ENCODE data around the gene PRDX3.

Gene PRDX3

DNA sequence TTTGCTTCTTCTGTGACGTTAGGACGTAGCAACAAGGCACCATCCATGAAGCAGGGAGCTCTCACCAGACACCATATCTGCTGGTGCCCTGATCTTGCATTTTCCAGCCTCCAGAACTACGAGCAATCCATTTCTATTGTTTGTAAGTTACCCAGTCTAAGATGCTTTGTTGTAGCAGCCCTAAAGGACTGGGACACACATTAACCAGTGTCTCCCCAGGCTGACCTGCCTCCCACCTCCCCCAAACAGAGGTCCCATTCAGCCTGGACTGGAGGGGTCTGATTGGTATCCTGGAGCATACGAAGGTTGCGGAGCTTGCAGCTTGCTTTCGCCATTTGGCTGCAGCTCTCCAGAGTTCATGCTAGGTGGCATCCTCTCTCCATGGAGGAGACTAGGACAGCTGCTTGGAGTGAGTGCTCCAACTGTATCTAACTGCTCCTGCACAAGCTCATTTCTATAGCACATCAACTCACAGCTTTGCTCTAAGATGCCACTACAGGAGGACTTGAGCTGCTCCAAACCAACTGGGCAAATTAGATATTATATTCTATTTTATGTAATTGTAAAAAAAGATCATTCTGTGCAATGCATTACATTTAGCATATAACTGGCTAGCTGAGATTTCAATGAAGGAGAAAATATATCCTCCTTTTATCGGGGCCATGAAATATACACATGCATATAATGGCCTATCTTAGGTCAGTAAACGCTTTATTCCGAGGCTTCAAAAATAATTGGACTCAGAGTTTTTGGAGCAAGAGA lies 20.8 kb upstream of the PRDX3 start:
- no peaks in the 10 kb centered on the region for H3K9me3 ChIP-seq (replicated peaks in 1 of 2; ENCODE audit: control insufficient read depth in 2 of 2, insufficient read depth in 1 of 2, low read depth in 1 of 2, low read length in 2 of 2)
- H3K4ac ChIP-seq (ENCODE audit: low read length): no peak overlapping the region
- H3K4me2 ChIP-seq (ENCODE audit: insufficient read depth, low read length, poor library complexity, severe bottlenecking): no peak overlapping the region
- H2AFZ ChIP-seq (ENCODE audit: low read length): peak overlapping the region; percentile 70
- no peak overlapping the region for H2BK15ac ChIP-seq (ENCODE audit: low read length)
- H3K79me1 ChIP-seq (ENCODE audit: low read depth, low read length): no peaks in the 10 kb centered on the region
- WGBS, 2 donors (ENCODE audit: extremely low coverage in 2 of 2, insufficient read length in 2 of 2, insufficient replicate concordance in 1 of 2): no CpG with 5 or more reads among the region's 9 CpGs
- H3K14ac ChIP-seq (ENCODE audit: low read length): no peak overlapping the region
- no peak overlapping the region for H4K8ac ChIP-seq (ENCODE audit: low read depth, low read length)
- H3K27ac ChIP-seq (replicated peaks; ENCODE audit: low read length): no peak overlapping the region
- no peak for DNase-seq (ENCODE audit: low spot score)
- no peak overlapping the region for H2AK5ac ChIP-seq (ENCODE audit: low read depth, low read length)
- no peak overlapping the region for H2BK120ac ChIP-seq (ENCODE audit: low read depth, low read length)
- H4K91ac ChIP-seq (ENCODE audit: low read depth, low read length, poor library complexity): no peak overlapping the region
- no peak overlapping the region for H2BK12ac ChIP-seq (ENCODE audit: low read length)
- H3K18ac ChIP-seq (ENCODE audit: low read length): no peak overlapping the region
- peaks cover 0 to 6% (median 0%) of the 10 kb centered on the region in 3 experiments for H3K27me3 ChIP-seq (ENCODE audit: control insufficient read depth in 3 of 3, insufficient read depth in 3 of 3, low read depth in 1 of 3, low read length in 3 of 3)
- H3K9ac ChIP-seq (ENCODE audit: low read depth, low read length, poor library complexity): no peak overlapping the region
- H2BK5ac ChIP-seq (ENCODE audit: low read length): no peak overlapping the region
- no peak overlapping the region for H3K4me3 ChIP-seq (ENCODE audit: low read length in 2 of 2)
- H3K4me1 ChIP-seq (ENCODE audit: control insufficient read depth in 2 of 2, insufficient read depth in 1 of 2, low read depth in 1 of 2, low read length in 2 of 2): peaks cover 8 to 11% of the 10 kb centered on the region in 2 donors
- no peak overlapping the region for H3K23ac ChIP-seq (ENCODE audit: low read depth, low read length, poor library complexity)
- H3K36me3 ChIP-seq (replicated peaks in 1 of 2; ENCODE audit: control insufficient read depth in 2 of 2, insufficient read depth in 2 of 2, low read length in 2 of 2): no peaks in the 10 kb centered on the region

DNA sequence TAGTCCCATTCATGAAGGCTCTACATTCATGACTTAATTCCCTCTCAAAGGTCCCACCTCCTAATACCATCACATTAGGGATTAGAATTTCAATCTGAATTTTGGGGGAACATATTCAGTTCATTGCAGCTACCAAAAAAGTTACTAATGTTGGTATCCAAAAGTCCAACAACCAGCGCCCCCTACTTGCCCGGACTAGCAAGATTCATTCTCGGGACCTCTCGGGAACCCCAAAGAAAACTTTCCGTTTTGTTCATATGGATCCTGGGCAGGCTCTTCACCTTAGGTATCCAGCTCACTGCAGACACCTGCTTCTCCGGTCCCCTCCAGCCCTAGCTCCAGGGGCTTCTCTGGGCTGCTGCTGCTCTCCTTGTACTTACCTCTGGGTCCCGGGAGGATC lies 19.8 kb upstream of the PRDX3 start:
- H3K9ac ChIP-seq (ENCODE audit: low read depth, low read length, poor library complexity): no peak overlapping the region
- no peak overlapping the region for H3K27ac ChIP-seq (replicated peaks; ENCODE audit: low read length)
- no peaks in the 10 kb centered on the region for H3K79me1 ChIP-seq (ENCODE audit: low read depth, low read length)
- no peak for DNase-seq (ENCODE audit: low spot score)
- WGBS, 2 donors (ENCODE audit: extremely low coverage in 2 of 2, insufficient read length in 2 of 2, insufficient replicate concordance in 1 of 2): no CpG with 5 or more reads among the region's 7 CpGs
- H3K18ac ChIP-seq (ENCODE audit: low read length): no peak overlapping the region
- no peak overlapping the region for H2BK15ac ChIP-seq (ENCODE audit: low read length)
- H2BK12ac ChIP-seq (ENCODE audit: low read length): no peak overlapping the region
- no peak overlapping the region for H2BK120ac ChIP-seq (ENCODE audit: low read depth, low read length)
- H2AK5ac ChIP-seq (ENCODE audit: low read depth, low read length): no peak overlapping the region
- peaks cover 8 to 10% of the 10 kb centered on the region in 2 donors for H3K4me1 ChIP-seq (ENCODE audit: control insufficient read depth in 2 of 2, insufficient read depth in 1 of 2, low read depth in 1 of 2, low read length in 2 of 2)
- H3K27me3 ChIP-seq (ENCODE audit: control insufficient read depth in 3 of 3, insufficient read depth in 3 of 3, low read depth in 1 of 3, low read length in 3 of 3): peaks cover 0 to 10% (median 0%) of the 10 kb centered on the region in 3 experiments
- H3K4me2 ChIP-seq (ENCODE audit: insufficient read depth, low read length, poor library complexity, severe bottlenecking): no peak overlapping the region
- no peak overlapping the region for H3K4ac ChIP-seq (ENCODE audit: low read length)
- H4K91ac ChIP-seq (ENCODE audit: low read depth, low read length, poor library complexity): no peak overlapping the region
- H2BK5ac ChIP-seq (ENCODE audit: low read length): no peak overlapping the region
- no peak overlapping the region for H3K23ac ChIP-seq (ENCODE audit: low read depth, low read length, poor library complexity)
- no peak overlapping the region for H4K8ac ChIP-seq (ENCODE audit: low read depth, low read length)
- no peaks in the 10 kb centered on the region for H3K36me3 ChIP-seq (replicated peaks in 1 of 2; ENCODE audit: control insufficient read depth in 2 of 2, insufficient read depth in 2 of 2, low read length in 2 of 2)
- no peak overlapping the region for H3K14ac ChIP-seq (ENCODE audit: low read length)
- H2AFZ ChIP-seq (ENCODE audit: low read length): no peak overlapping the region
- no peak overlapping the region for H3K4me3 ChIP-seq (ENCODE audit: low read length in 2 of 2)
- no peaks in the 10 kb centered on the region for H3K9me3 ChIP-seq (replicated peaks in 1 of 2; ENCODE audit: control insufficient read depth in 2 of 2, insufficient read depth in 1 of 2, low read depth in 1 of 2, low read length in 2 of 2)

DNA sequence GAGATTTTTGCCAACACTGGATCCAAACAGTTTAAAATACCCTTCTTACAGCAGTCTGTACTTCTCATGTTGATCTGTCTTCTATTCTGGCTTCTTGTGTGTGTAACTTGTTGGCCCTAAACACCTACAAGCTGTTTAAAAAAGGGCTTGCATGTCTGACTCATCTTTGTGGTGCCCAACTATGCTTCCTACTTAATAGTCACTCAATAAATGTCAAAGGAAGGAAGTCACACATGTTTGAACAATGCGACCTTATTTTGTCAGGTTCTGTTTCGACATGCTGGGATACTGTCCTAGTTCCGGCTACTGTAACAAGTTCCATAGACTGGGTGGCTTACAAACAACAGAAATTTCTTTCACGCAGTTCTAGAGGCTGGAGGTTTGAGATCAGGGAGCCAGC lies 19.3 kb upstream of the PRDX3 start:
- H3K4ac ChIP-seq (ENCODE audit: low read length): no peak overlapping the region
- H3K4me1 ChIP-seq (ENCODE audit: control insufficient read depth in 2 of 2, insufficient read depth in 1 of 2, low read depth in 1 of 2, low read length in 2 of 2): peaks cover 3 to 7% of the 10 kb centered on the region in 2 donors
- no peak overlapping the region for H4K8ac ChIP-seq (ENCODE audit: low read depth, low read length)
- H2AK5ac ChIP-seq (ENCODE audit: low read depth, low read length): no peak overlapping the region
- H2BK15ac ChIP-seq (ENCODE audit: low read length): no peak overlapping the region
- WGBS, 2 donors (ENCODE audit: extremely low coverage in 2 of 2, insufficient read length in 2 of 2, insufficient replicate concordance in 1 of 2): no CpG with 5 or more reads among the region's 4 CpGs
- no peak overlapping the region for H2BK12ac ChIP-seq (ENCODE audit: low read length)
- H3K18ac ChIP-seq (ENCODE audit: low read length): no peak overlapping the region
- H2BK120ac ChIP-seq (ENCODE audit: low read depth, low read length): no peak overlapping the region
- no peaks in the 10 kb centered on the region for H3K9me3 ChIP-seq (replicated peaks in 1 of 2; ENCODE audit: control insufficient read depth in 2 of 2, insufficient read depth in 1 of 2, low read depth in 1 of 2, low read length in 2 of 2)
- no peak overlapping the region for H3K9ac ChIP-seq (ENCODE audit: low read depth, low read length, poor library complexity)
- no peak for DNase-seq (ENCODE audit: low spot score)
- no peaks in the 10 kb centered on the region for H3K79me1 ChIP-seq (ENCODE audit: low read depth, low read length)
- no peak overlapping the region for H4K91ac ChIP-seq (ENCODE audit: low read depth, low read length, poor library complexity)
- no peak overlapping the region for H3K23ac ChIP-seq (ENCODE audit: low read depth, low read length, poor library complexity)
- H3K27ac ChIP-seq (replicated peaks; ENCODE audit: low read length): no peak overlapping the region
- H3K14ac ChIP-seq (ENCODE audit: low read length): no peak overlapping the region
- H2AFZ ChIP-seq (ENCODE audit: low read length): no peak overlapping the region
- no peaks in the 10 kb centered on the region for H3K36me3 ChIP-seq (replicated peaks in 1 of 2; ENCODE audit: control insufficient read depth in 2 of 2, insufficient read depth in 2 of 2, low read length in 2 of 2)
- H2BK5ac ChIP-seq (ENCODE audit: low read length): no peak overlapping the region
- no peak overlapping the region for H3K4me3 ChIP-seq (ENCODE audit: low read length in 2 of 2)
- H3K27me3 ChIP-seq (ENCODE audit: control insufficient read depth in 3 of 3, insufficient read depth in 3 of 3, low read depth in 1 of 3, low read length in 3 of 3): peaks cover 0 to 13% (median 0%) of the 10 kb centered on the region in 3 experiments
- H3K4me2 ChIP-seq (ENCODE audit: insufficient read depth, low read length, poor library complexity, severe bottlenecking): no peak overlapping the region

DNA sequence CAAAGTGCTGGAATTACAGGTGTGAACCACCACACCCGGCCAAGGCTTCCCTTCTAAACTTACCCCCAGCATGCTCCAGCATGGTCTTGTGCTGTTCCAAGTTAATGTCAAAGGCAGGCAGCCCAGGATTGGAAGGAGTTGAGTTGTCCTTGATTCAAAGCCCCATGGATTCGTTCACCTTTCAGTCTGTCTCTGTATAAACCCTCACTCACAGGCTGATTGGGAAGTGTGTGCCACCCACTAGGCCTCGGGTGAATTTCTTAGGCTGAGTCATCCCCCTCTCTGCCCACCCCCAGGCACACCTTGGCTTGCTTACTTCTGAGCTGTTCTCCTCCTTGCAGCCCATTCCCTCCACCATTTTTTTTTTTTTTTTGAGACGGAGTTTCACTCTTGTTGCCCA lies 13.3 kb upstream of the PRDX3 start:
- H2BK5ac ChIP-seq (ENCODE audit: low read length): no peak overlapping the region
- no peak for DNase-seq (ENCODE audit: low spot score)

More for the DNA sequence above, 13.3 kb upstream of the PRDX3 start:
- Histone ChIP-seq H3K4ac (ENCODE audit: low read length) (no peak overlapping the region), H3K9ac (ENCODE audit: low read depth, low read length, poor library complexity) (no peak overlapping the region), H3K14ac (ENCODE audit: low read length) (no peak overlapping the region), H3K4me3 (ENCODE audit: low read length in 2 of 2) (no peak overlapping the region), H2BK15ac (ENCODE audit: low read length) (no peak overlapping the region), H3K36me3 (replicated peaks in 1 of 2; ENCODE audit: control insufficient read depth in 2 of 2, insufficient read depth in 2 of 2, low read length in 2 of 2) (no peaks in the 10 kb centered on the region), H3K4me2 (ENCODE audit: insufficient read depth, low read length, poor library complexity, severe bottlenecking) (no peak overlapping the region), H2AFZ (ENCODE audit: low read length) (no peak overlapping the region), H3K79me1 (ENCODE audit: low read depth, low read length) (no peaks in the 10 kb centered on the region), H3K23ac (ENCODE audit: low read depth, low read length, poor library complexity) (no peak overlapping the region), H3K27ac (replicated peaks; ENCODE audit: low read length) (no peak overlapping the region), H4K91ac (ENCODE audit: low read depth, low read length, poor library complexity) (no peak overlapping the region), H2BK12ac (ENCODE audit: low read length) (no peak overlapping the region), H3K27me3 (ENCODE audit: control insufficient read depth in 3 of 3, insufficient read depth in 3 of 3, low read depth in 1 of 3, low read length in 3 of 3) (peaks cover 0 to 10% (median 0%) of the 10 kb centered on the region in 3 experiments), H4K8ac (ENCODE audit: low read depth, low read length) (no peak overlapping the region), H3K9me3 (replicated peaks in 1 of 2; ENCODE audit: control insufficient read depth in 2 of 2, insufficient read depth in 1 of 2, low read depth in 1 of 2, low read length in 2 of 2) (no peaks in the 10 kb centered on the region), H3K4me1 (ENCODE audit: control insufficient read depth in 2 of 2, insufficient read depth in 1 of 2, low read depth in 1 of 2, low read length in 2 of 2) (peaks cover 0 to 4% of the 10 kb centered on the region in 2 donors), H2BK120ac (ENCODE audit: low read depth, low read length) (no peak overlapping the region), H3K18ac (ENCODE audit: low read length) (no peak overlapping the region), H2AK5ac (ENCODE audit: low read depth, low read length) (no peak overlapping the region)
- WGBS, 2 donors (ENCODE audit: extremely low coverage in 2 of 2, insufficient read length in 2 of 2, insufficient replicate concordance in 1 of 2): no CpG with 5 or more reads among the region's 4 CpGs

Measured in neuronal stem cell (in vitro differentiated cells).